ENCODE results near the gene SEC24C.
A peak's percentile ranks its signal among the peaks of the same experiment; 100 is the strongest.
"Not testable (repeated sequence)": the region's sequence is repeated elsewhere in the genome, so short reads cannot be mapped to it uniquely, and the experiment has no call there.

The SEC24C gene, protein sequence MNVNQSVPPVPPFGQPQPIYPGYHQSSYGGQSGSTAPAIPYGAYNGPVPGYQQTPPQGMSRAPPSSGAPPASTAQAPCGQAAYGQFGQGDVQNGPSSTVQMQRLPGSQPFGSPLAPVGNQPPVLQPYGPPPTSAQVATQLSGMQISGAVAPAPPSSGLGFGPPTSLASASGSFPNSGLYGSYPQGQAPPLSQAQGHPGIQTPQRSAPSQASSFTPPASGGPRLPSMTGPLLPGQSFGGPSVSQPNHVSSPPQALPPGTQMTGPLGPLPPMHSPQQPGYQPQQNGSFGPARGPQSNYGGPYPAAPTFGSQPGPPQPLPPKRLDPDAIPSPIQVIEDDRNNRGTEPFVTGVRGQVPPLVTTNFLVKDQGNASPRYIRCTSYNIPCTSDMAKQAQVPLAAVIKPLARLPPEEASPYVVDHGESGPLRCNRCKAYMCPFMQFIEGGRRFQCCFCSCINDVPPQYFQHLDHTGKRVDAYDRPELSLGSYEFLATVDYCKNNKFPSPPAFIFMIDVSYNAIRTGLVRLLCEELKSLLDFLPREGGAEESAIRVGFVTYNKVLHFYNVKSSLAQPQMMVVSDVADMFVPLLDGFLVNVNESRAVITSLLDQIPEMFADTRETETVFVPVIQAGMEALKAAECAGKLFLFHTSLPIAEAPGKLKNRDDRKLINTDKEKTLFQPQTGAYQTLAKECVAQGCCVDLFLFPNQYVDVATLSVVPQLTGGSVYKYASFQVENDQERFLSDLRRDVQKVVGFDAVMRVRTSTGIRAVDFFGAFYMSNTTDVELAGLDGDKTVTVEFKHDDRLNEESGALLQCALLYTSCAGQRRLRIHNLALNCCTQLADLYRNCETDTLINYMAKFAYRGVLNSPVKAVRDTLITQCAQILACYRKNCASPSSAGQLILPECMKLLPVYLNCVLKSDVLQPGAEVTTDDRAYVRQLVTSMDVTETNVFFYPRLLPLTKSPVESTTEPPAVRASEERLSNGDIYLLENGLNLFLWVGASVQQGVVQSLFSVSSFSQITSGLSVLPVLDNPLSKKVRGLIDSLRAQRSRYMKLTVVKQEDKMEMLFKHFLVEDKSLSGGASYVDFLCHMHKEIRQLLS

DNA sequence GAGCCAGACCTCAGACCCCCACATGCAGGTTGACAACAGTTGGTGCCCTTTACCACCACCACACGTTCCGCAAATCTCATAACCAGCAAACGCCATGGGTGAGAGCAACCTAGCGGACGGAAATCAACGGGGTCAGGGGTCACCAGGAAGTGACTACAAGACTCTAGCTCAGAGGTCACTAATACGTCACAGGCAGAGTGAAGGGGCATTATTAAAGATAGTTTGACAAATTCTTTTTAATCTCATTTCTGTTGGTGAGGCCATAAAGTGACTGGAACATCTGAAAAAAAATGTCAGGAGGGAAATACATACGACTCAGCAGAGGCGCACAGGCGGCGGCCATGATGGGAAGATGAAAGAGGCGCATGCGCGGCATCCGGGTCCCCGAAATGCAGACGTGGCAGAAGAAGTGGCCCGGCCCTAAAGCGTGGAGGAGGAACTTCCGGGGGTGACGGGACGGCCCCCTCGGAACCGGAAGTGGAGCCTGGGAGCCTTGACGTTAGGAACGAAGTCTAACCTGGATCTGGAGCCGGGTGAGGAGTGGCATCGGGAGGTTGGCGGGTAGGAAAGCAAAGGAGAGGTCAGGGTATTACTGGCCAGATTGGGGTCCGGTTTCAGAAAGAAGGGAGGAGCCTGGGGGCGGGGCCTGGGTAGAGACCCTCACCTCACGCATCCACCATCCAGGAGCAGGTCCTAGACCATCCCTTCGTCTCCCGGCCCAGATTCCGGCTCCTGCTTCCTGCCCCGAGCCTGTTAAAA is at the start of gene SEC24C:
SEC24C (plus strand) TSS at position 468 of the 759 bp plus-strand sequence. CDS start 2,461 bp downstream, outside the sequence.
- H3K27ac ChIP-seq (ENCODE audit: low read length), result peak within 1 kb of the TSS; percentile 87
- H3K9ac ChIP-seq (ENCODE audit: low read length), result peak within 1 kb of the TSS; percentile 96
- peak within 1 kb of the TSS; percentile 84 for H3K4me3 ChIP-seq (ENCODE audit: low read length)
- no peaks in the 10 kb centered on the region for H3K9me3 ChIP-seq (ENCODE audit: insufficient read depth, low read length)
- H3K36me3 ChIP-seq (replicated peaks; ENCODE audit: low read depth, low read length), result peaks cover 6% of the 10 kb centered on the region
- TF ChIP-seq, protein P1, sequence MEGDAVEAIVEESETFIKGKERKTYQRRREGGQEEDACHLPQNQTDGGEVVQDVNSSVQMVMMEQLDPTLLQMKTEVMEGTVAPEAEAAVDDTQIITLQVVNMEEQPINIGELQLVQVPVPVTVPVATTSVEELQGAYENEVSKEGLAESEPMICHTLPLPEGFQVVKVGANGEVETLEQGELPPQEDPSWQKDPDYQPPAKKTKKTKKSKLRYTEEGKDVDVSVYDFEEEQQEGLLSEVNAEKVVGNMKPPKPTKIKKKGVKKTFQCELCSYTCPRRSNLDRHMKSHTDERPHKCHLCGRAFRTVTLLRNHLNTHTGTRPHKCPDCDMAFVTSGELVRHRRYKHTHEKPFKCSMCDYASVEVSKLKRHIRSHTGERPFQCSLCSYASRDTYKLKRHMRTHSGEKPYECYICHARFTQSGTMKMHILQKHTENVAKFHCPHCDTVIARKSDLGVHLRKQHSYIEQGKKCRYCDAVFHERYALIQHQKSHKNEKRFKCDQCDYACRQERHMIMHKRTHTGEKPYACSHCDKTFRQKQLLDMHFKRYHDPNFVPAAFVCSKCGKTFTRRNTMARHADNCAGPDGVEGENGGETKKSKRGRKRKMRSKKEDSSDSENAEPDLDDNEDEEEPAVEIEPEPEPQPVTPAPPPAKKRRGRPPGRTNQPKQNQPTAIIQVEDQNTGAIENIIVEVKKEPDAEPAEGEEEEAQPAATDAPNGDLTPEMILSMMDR (IDR thresholded peaks at IDR 0.05; ENCODE audit: low read depth, low read length), result no peak
- no peak for TF ChIP-seq EZH2phosphoT487 (IDR thresholded peaks at IDR 0.05; ENCODE audit: low read depth)
- peak within 1 kb of the TSS; percentile 72; the same call in 1 of the 2 replicates for H2AFZ ChIP-seq (ENCODE audit: low read depth, low read length)
- H3K4me1 ChIP-seq (ENCODE audit: low read length), result peaks cover 16% of the 10 kb centered on the region
- peaks cover 46% of the 10 kb centered on the region for H3K79me2 ChIP-seq (ENCODE audit: low read length)
- no peaks in the 10 kb centered on the region for H3K27me3 ChIP-seq (ENCODE audit: low read depth, low read length)
- H3K4me2 ChIP-seq (ENCODE audit: low read length), result peak within 1 kb of the TSS; percentile 79
- H4K20me1 ChIP-seq (ENCODE audit: insufficient read depth, low read length), result no peaks in the 10 kb centered on the region

- not testable (repeated sequence) for H3K27me3 ChIP-seq (ENCODE audit: low read depth, low read length); H3K79me2 ChIP-seq (ENCODE audit: low read length); H3K9me3 ChIP-seq (ENCODE audit: insufficient read depth, low read length); H3K36me3 ChIP-seq (replicated peaks; ENCODE audit: low read depth, low read length); H3K4me2 ChIP-seq (ENCODE audit: low read length); H2AFZ ChIP-seq (ENCODE audit: low read depth, low read length); H3K4me1 ChIP-seq (ENCODE audit: low read length); H3K27ac ChIP-seq (ENCODE audit: low read length); H3K4me3 ChIP-seq (ENCODE audit: low read length); H3K9ac ChIP-seq (ENCODE audit: low read length); H4K20me1 ChIP-seq (ENCODE audit: insufficient read depth, low read length)
Measured at GRCh38 chr10:73695302-73695701, 48.9 kb upstream of the SEC24C start.

GRCh38 chr10:73697675-73698159 is 46.5 kb upstream of the SEC24C start, which contains the start of gene AGAP5:
AGAP5 (minus strand) TSS chr10:73698109; CDS start chr10:73697755, 354 bp downstream.
- not testable (repeated sequence) for H3K4me1 ChIP-seq (ENCODE audit: low read length); H3K27ac ChIP-seq (ENCODE audit: low read length); H3K9ac ChIP-seq (ENCODE audit: low read length); H4K20me1 ChIP-seq (ENCODE audit: insufficient read depth, low read length); H3K9me3 ChIP-seq (ENCODE audit: insufficient read depth, low read length); H3K79me2 ChIP-seq (ENCODE audit: low read length); H3K27me3 ChIP-seq (ENCODE audit: low read depth, low read length); H2AFZ ChIP-seq (ENCODE audit: low read depth, low read length); H3K4me3 ChIP-seq (ENCODE audit: low read length); H3K4me2 ChIP-seq (ENCODE audit: low read length); H3K36me3 ChIP-seq (replicated peaks; ENCODE audit: low read depth, low read length)

GRCh38 chr10:73698819-73699218 is 45.4 kb upstream of the SEC24C start:
- H3K9me3 ChIP-seq (ENCODE audit: insufficient read depth, low read length); H3K4me3 ChIP-seq (ENCODE audit: low read length); H3K4me2 ChIP-seq (ENCODE audit: low read length); H3K4me1 ChIP-seq (ENCODE audit: low read length); H3K79me2 ChIP-seq (ENCODE audit: low read length); H4K20me1 ChIP-seq (ENCODE audit: insufficient read depth, low read length); H3K9ac ChIP-seq (ENCODE audit: low read length); H3K27me3 ChIP-seq (ENCODE audit: low read depth, low read length); H3K36me3 ChIP-seq (replicated peaks; ENCODE audit: low read depth, low read length); H3K27ac ChIP-seq (ENCODE audit: low read length); H2AFZ ChIP-seq (ENCODE audit: low read depth, low read length): not testable (repeated sequence)

DNA sequence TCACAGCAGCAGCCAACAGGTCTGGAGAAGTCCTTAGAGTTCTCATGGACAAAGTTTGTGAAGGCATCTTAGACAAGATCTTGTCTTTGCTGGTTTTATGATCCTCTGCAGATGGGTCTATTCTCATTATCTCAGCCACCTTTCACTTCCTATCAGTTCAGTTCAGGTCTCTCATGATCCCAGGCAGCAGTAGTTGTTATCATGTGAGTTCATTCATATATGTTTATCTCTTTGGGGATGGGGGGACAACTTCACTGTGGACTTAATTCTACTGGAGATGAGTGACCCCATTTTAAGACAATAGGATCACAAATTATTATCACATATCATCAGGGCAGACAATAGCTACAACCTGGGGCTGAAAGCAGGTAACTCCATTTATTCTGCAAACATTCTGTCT is 40.2 kb upstream of the SEC24C start:
- H3K9ac ChIP-seq (ENCODE audit: low read length); H3K9me3 ChIP-seq (ENCODE audit: insufficient read depth, low read length); H4K20me1 ChIP-seq (ENCODE audit: insufficient read depth, low read length); H3K4me1 ChIP-seq (ENCODE audit: low read length); H3K27me3 ChIP-seq (ENCODE audit: low read depth, low read length); H3K36me3 ChIP-seq (replicated peaks; ENCODE audit: low read depth, low read length); H2AFZ ChIP-seq (ENCODE audit: low read depth, low read length); H3K4me2 ChIP-seq (ENCODE audit: low read length); H3K79me2 ChIP-seq (ENCODE audit: low read length); H3K27ac ChIP-seq (ENCODE audit: low read length); H3K4me3 ChIP-seq (ENCODE audit: low read length): not testable (repeated sequence)

GRCh38 chr10:73705506-73706072 is 38.6 kb upstream of the SEC24C start:
- H3K27me3 ChIP-seq (ENCODE audit: low read depth, low read length); H4K20me1 ChIP-seq (ENCODE audit: insufficient read depth, low read length); H3K27ac ChIP-seq (ENCODE audit: low read length); H2AFZ ChIP-seq (ENCODE audit: low read depth, low read length); H3K9me3 ChIP-seq (ENCODE audit: insufficient read depth, low read length); H3K36me3 ChIP-seq (replicated peaks; ENCODE audit: low read depth, low read length); H3K4me1 ChIP-seq (ENCODE audit: low read length); H3K79me2 ChIP-seq (ENCODE audit: low read length); H3K4me2 ChIP-seq (ENCODE audit: low read length); H3K4me3 ChIP-seq (ENCODE audit: low read length); H3K9ac ChIP-seq (ENCODE audit: low read length): not testable (repeated sequence)

- H3K36me3 ChIP-seq (replicated peaks; ENCODE audit: low read depth, low read length); H3K4me1 ChIP-seq (ENCODE audit: low read length); H3K27ac ChIP-seq (ENCODE audit: low read length); H3K9me3 ChIP-seq (ENCODE audit: insufficient read depth, low read length); H4K20me1 ChIP-seq (ENCODE audit: insufficient read depth, low read length); H2AFZ ChIP-seq (ENCODE audit: low read depth, low read length); H3K4me3 ChIP-seq (ENCODE audit: low read length); H3K27me3 ChIP-seq (ENCODE audit: low read depth, low read length); H3K9ac ChIP-seq (ENCODE audit: low read length); H3K4me2 ChIP-seq (ENCODE audit: low read length); H3K79me2 ChIP-seq (ENCODE audit: low read length): not testable (repeated sequence)
Measured at GRCh38 chr10:73706488-73706887, 37.7 kb upstream of the SEC24C start.
